H1 (cell line): ENCODE measurements around the gene RERE. TPM values are rescaled to one million over a fixed set of nuclear protein-coding genes. Genes with fewer than 3 reads are reported as not detected.

Source experiments
- CTCF ChIA-PET: fragments of 300-600 bp; sonication (Branson Sonifier 250); formaldehyde crosslinking; loops from one replicate; lab custom pipeline; 2021; ENCODE audit not compliant: partially characterized antibody; lab: Charles Lee
- POLR2A ChIA-PET: fragments of 300-600 bp; sonication (Branson Sonifier 250); formaldehyde crosslinking; loops from one replicate; lab custom pipeline; 2021; ENCODE audit warnings: inconsistent platforms; ENCODE audit not compliant: partially characterized antibody; lab: Charles Lee
- DNase-seq, 2 experiments: peaks; one replicate each; pipeline versions ENCODE4 v3.0.0 to v3.0.0-alpha.2; 2010 to 2022; ENCODE audit warnings: low spot score in 2 of 2, low read depth in 1 of 2, mixed read lengths in 1 of 2
- FAIRE-seq: peaks from 2 replicates; lab custom pipeline; 2011; peaks lifted over from hg19 to GRCh38; lab: Jason Lieb, UNC
- H2AFZ ChIP-seq: 2 replicates; pipeline ENCODE4 v1.8.1; 2012; ENCODE audit warnings: low read length, inconsistent platforms
- H2AK5ac ChIP-seq: 2 replicates; pipeline ENCODE4 v1.6.1; 2013; ENCODE audit warnings: low read depth, low read length
- H2BK120ac ChIP-seq: replicated peaks from 2 replicates; pipeline ENCODE3; 2013; ENCODE audit warnings: low read depth, low read length, inconsistent platforms
- H2BK12ac ChIP-seq: 2 replicates; pipeline ENCODE4 v1.6.1; 2013; ENCODE audit warnings: low read depth, low read length
- H2BK15ac ChIP-seq: 2 replicates; pipeline ENCODE4 v1.6.1; 2013; ENCODE audit warnings: low read length
- H2BK20ac ChIP-seq: 2 replicates; pipeline ENCODE4 v1.6.1; 2013; ENCODE audit warnings: low read length
- H2BK5ac ChIP-seq: 2 replicates; pipeline ENCODE4 v1.6.1; 2013; ENCODE audit warnings: low read depth, low read length
- H3K14ac ChIP-seq: 2 replicates; pipeline ENCODE4 v1.6.1; 2013; ENCODE audit warnings: inconsistent platforms; ENCODE audit not compliant: insufficient read length
- H3K18ac ChIP-seq: 2 replicates; pipeline ENCODE4 v1.6.1; 2013; ENCODE audit warnings: low read length; ENCODE audit errors: extremely low read depth
- H3K23ac ChIP-seq: 2 replicates; pipeline ENCODE4 v1.6.1; 2013; ENCODE audit warnings: inconsistent platforms; ENCODE audit not compliant: insufficient read length
- H3K23me2 ChIP-seq: 2 replicates; pipeline ENCODE4 v1.6.1; 2013; ENCODE audit warnings: low read depth, low read length
- H3K27ac ChIP-seq: 2 replicates; pipeline ENCODE4 v1.6.1; 2011; ENCODE audit warnings: low read depth, low read length, inconsistent platforms
- H3K27me3 ChIP-seq, 4 experiments: replicated peaks in 1 of 4; 1 replicate in 1 of 4; 2 replicates in 3 of 4; pipeline versions ENCODE4 v1.6.1 to v1.8.1; 2011 to 2013; ENCODE audit warnings: low read length in 3 of 4, mild to moderate bottlenecking in 3 of 4, inconsistent platforms in 2 of 4, mixed read lengths in 2 of 4, moderate library complexity in 1 of 4; ENCODE audit not compliant: control insufficient read depth in 3 of 4, insufficient read depth in 3 of 4; ENCODE audit errors: extremely low read depth in 1 of 4
- H3K36me3 ChIP-seq, 4 experiments: 2 replicates each; pipeline versions ENCODE4 v1.6.1 to v1.8.1; 2011 to 2013; ENCODE audit warnings: mild to moderate bottlenecking in 4 of 4, low read length in 3 of 4, moderate library complexity in 2 of 4, control low read depth in 1 of 4, inconsistent platforms in 1 of 4; ENCODE audit not compliant: insufficient read depth in 4 of 4, control insufficient read depth in 2 of 4
- H3K4ac ChIP-seq: replicated peaks from 2 replicates; pipeline ENCODE3; 2013; ENCODE audit warnings: low read length, low read depth, mixed read lengths, inconsistent platforms; ENCODE audit not compliant: insufficient read length
- H3K4me1 ChIP-seq, 4 experiments: replicated peaks in 1 of 4; 1 replicate in 1 of 4; 2 replicates in 3 of 4; pipeline versions ENCODE4 v1.6.1 to v1.8.1; 2011 to 2013; ENCODE audit warnings: low read length in 3 of 4, inconsistent platforms in 2 of 4, mixed read lengths in 1 of 4; ENCODE audit not compliant: insufficient read depth in 4 of 4, control insufficient read depth in 3 of 4
- H3K4me2 ChIP-seq, 2 experiments: 2 replicates each; pipeline versions ENCODE4 v1.6.1 to v1.8.1; 2011 to 2013; ENCODE audit warnings: low read depth in 2 of 2, low read length in 2 of 2, control low read depth in 1 of 2, inconsistent platforms in 1 of 2, mild to moderate bottlenecking in 1 of 2; ENCODE audit not compliant: insufficient read depth in 1 of 2
- H3K4me3 ChIP-seq, 4 experiments: fragments of 200-600, 300-600 bp in 1 of 4; sonication (generic), shearing (Covaris generic), sonication (Bioruptor Twin) in 1 of 4; 2 replicates each; pipeline versions ENCODE4 v1.5.1 to v1.8.1; 2011 to 2016; ENCODE audit warnings: low read length in 4 of 4, low read depth in 3 of 4, control low read depth in 2 of 4, inconsistent platforms in 2 of 4, mild to moderate bottlenecking in 2 of 4, mixed read lengths in 1 of 4, moderate library complexity in 1 of 4; ENCODE audit not compliant: insufficient read depth in 2 of 4; ENCODE audit errors: extremely low read depth in 1 of 4
- H3K56ac ChIP-seq: replicated peaks from 2 replicates; pipeline ENCODE3; 2013; ENCODE audit warnings: low read depth, mild to moderate bottlenecking, mixed read lengths, low read length, inconsistent platforms; ENCODE audit not compliant: insufficient read length
- H3K79me1 ChIP-seq: 2 replicates; pipeline ENCODE4 v1.6.1; 2013; ENCODE audit warnings: low read depth, low read length, control low read depth
- H3K79me2 ChIP-seq, 2 experiments: 2 replicates each; pipeline versions ENCODE4 v1.6.1 to v1.8.1; 2012 to 2013; ENCODE audit warnings: low read length in 2 of 2, mild to moderate bottlenecking in 2 of 2, inconsistent platforms in 1 of 2; ENCODE audit not compliant: insufficient read depth in 2 of 2, control insufficient read depth in 1 of 2
- H3K9ac ChIP-seq, 4 experiments: replicated peaks in 1 of 4; 1 replicate in 1 of 4; 2 replicates in 3 of 4; pipeline versions ENCODE4 v1.6.1 to v1.8.1; 2011 to 2013; ENCODE audit warnings: low read depth in 3 of 4, low read length in 3 of 4, control low read depth in 2 of 4, mild to moderate bottlenecking in 2 of 4, moderate library complexity in 2 of 4, inconsistent platforms in 1 of 4; ENCODE audit errors: extremely low read depth in 1 of 4
- H3K9me3 ChIP-seq, 2 experiments: 2 replicates each; pipeline versions ENCODE4 v1.6.1 to v1.8.1; 2012 to 2013; ENCODE audit warnings: mild to moderate bottlenecking in 2 of 2, moderate library complexity in 2 of 2, control low read depth in 1 of 2, inconsistent platforms in 1 of 2, low read depth in 1 of 2, low read length in 1 of 2, mixed read lengths in 1 of 2; ENCODE audit not compliant: insufficient read depth in 2 of 2
- H4K20me1 ChIP-seq, 2 experiments: replicated peaks in 1 of 2; 2 replicates each; pipeline versions ENCODE3 to v1.8.1; 2011 to 2013; ENCODE audit warnings: inconsistent platforms in 2 of 2, low read length in 2 of 2, mild to moderate bottlenecking in 1 of 2; ENCODE audit not compliant: insufficient read depth in 2 of 2, control insufficient read depth in 1 of 2
- H4K5ac ChIP-seq: 2 replicates; pipeline ENCODE4 v1.6.1; 2013; ENCODE audit warnings: low read length, low read depth, mixed read lengths, inconsistent platforms; ENCODE audit not compliant: insufficient read length
- H4K8ac ChIP-seq: 2 replicates; pipeline ENCODE4 v1.8.0; 2013; ENCODE audit warnings: mild to moderate bottlenecking, moderate library complexity, low read length, inconsistent platforms; ENCODE audit not compliant: insufficient read depth; ENCODE audit errors: extremely low read depth
- H4K91ac ChIP-seq: replicated peaks from 2 replicates; pipeline ENCODE3; 2013; ENCODE audit warnings: low read length, mixed read lengths, inconsistent platforms; ENCODE audit not compliant: insufficient read length
- CTCF ChIP-seq, 3 experiments: IDR thresholded peaks; 1 replicate in 2 of 3; 2 replicates in 1 of 3; pipeline versions ENCODE4 v1.5.1 to v1.6.1; 2011; ENCODE audit warnings: low read length in 3 of 3, mild to moderate bottlenecking in 3 of 3, inconsistent platforms in 2 of 3, low read depth in 1 of 3, moderate library complexity in 1 of 3; ENCODE audit not compliant: insufficient read depth in 1 of 3; ENCODE audit errors: control extremely low read depth in 1 of 3
- MAX ChIP-seq: IDR thresholded peaks from 2 replicates; pipeline ENCODE4 v1.6.1; 2012; ENCODE audit warnings: inconsistent platforms
- RAD21 ChIP-seq, 2 experiments: IDR thresholded peaks in 1 of 2; conservative IDR thresholded peaks in 1 of 2; 2 replicates each; pipeline ENCODE4 v1.6.1; 2011; ENCODE audit warnings: low read depth in 2 of 2, low read length in 2 of 2, improper control_type of control experiment in 1 of 2, inconsistent platforms in 1 of 2, mild to moderate bottlenecking in 1 of 2, moderate library complexity in 1 of 2
- SIX5 ChIP-seq: IDR thresholded peaks from 2 replicates; pipeline ENCODE4 v1.6.1; 2011; ENCODE audit warnings: mild to moderate bottlenecking, low read depth, low read length
- SP1 ChIP-seq: IDR thresholded peaks from 2 replicates; pipeline ENCODE4 v1.6.1; 2011; ENCODE audit warnings: low read depth, low read length
- WGBS, 2 experiments: shearing (Covaris generic) in 1 of 2; methylation state at CpG; one replicate each; pipeline versions ENCODE4 v1.1.6 to v1.1.7; 2013 to 2015; ENCODE audit warnings: low lambda C conversion rate in 2 of 2, mixed read lengths in 2 of 2, inconsistent platforms in 1 of 2, low coverage in 1 of 2, missing lambda C conversion rate in 1 of 2; ENCODE audit not compliant: insufficient replicate concordance in 2 of 2, insufficient coverage in 1 of 2, insufficient read length in 1 of 2; ENCODE audit errors: extremely low coverage in 1 of 2, missing lambda C conversion rate in 1 of 2; 5-methylcytosine and 5-hydroxymethylcytosine counted together
- polyA plus RNA-seq, 7 experiments: library from polyadenylated mRNA; depleted of rRNA in 3 of 7; stranded (reverse) in 5 of 7; unstranded in 2 of 7; fragments of >200 nt in 5 of 7; fragments of 200-250 nt in 2 of 7; gene quantifications; 1 replicate in 5 of 7; 2 replicates in 1 of 7; 4 replicates in 1 of 7; pipeline versions ENCODE4 v1.2.1 to v1.2.3, GENCODE V29; 2011 to 2013; ENCODE audit warnings: missing spikeins in 2 of 7, mixed read lengths in 2 of 7
- total RNA-seq: library from RNA; stranded (reverse); fragmentation: NEBNext Ultra II Directional; extraction: Animal tissue kit (Norgen Biotek cat#: 25700); gene quantifications from 2 replicates; pipeline ENCODE4 v1.2.1, GENCODE V29; 2021

The RERE gene
- total and polyA plus RNA-seq, 2 of the 8 experiments (the other 6 are each of a cell fraction or from before 2014, with no cell fraction given) = 15.3 to 142 TPM

GRCh38 chr1:8443558-8444194 is 373.8 kb downstream of the RERE start:
- Histone ChIP-seq H3K4me1 (peaks cover 4 to 19% (median 12%) of the 10 kb centered on the region in 4 experiments), H3K79me1 (no peaks in the 10 kb centered on the region), H3K9ac (no peak overlapping the region), H3K18ac (peak overlapping the region; percentile 7; the same call in 1 of the 2 replicates), H3K4me2 (no peak overlapping the region), H3K27me3 (no peaks in the 10 kb centered on the region), H4K8ac (no peak overlapping the region), H3K14ac (no peak overlapping the region), H3K79me2 (peaks cover 0 to 16% of the 10 kb centered on the region in 2 experiments; a peak in 1 of 4 replicates), H3K9me3 (peaks cover 0 to 3% of the 10 kb centered on the region in 2 experiments; a peak in 1 of 4 replicates), H2BK5ac (peak overlapping the region; percentile 88; the same call in 1 of the 2 replicates), H3K36me3 (0 out of 8 replicates have a peak, but pooled peaks cover 0 to 2% (median 0%) of the 10 kb centered on the region in 4 experiments), H3K56ac (no peak overlapping the region), H2BK15ac (no peak overlapping the region), H2AK5ac (0 out of 2 replicates have a peak overlapping the region, but pooled peaks have one; percentile 9), H3K23me2 (no peaks in the 10 kb centered on the region), H4K20me1 (no peaks in the 10 kb centered on the region), H3K4me3 (no peak overlapping the region), H2BK120ac (no peak overlapping the region), H2BK20ac (peak overlapping the region; percentile 6; the same call in 1 of the 2 replicates), H4K91ac (no peak overlapping the region), H3K4ac (no peak overlapping the region), H2BK12ac (no peak overlapping the region), H2AFZ (no peak overlapping the region), H3K23ac (no peak overlapping the region), H3K27ac (peak overlapping the region; percentile 29; the same call in 1 of the 2 replicates), H4K5ac (peak overlapping the region; percentile 6)
- ChIA-PET POLR2A (interaction anchor here (1.0 to 1.5 kb wide), 3 partner anchors 12 to 73 kb away, joined by 3 to 5 read pairs (median 5); no protein-coding TSS in a partner anchor), CTCF (interaction anchor here (0.8 to 11.8 kb wide), 25 partner anchors 9 to 468 kb away, joined by 3 to 88 read pairs (median 4); no protein-coding TSS in a partner anchor)
- 24% methylated on average over 1 of the region's 1 CpG; no CpG with 5 or more reads in 1 of the 2 experiments for WGBS, 2 experiments
- FAIRE-seq = peak; percentile 24
- TF ChIP-seq SIX5 (no peak), CTCF (IDR thresholded peaks at IDR 0.05; ENCODE audit: control extremely low read depth in 1 of 3, insufficient read depth in 1 of 3, low read depth in 1 of 3, low read length in 3 of 3) (peak; percentile 62 to 73 (median 70)), RAD21 (IDR thresholded peaks at IDR 0.05 in 1 of 2, conservative IDR thresholded peaks at IDR 0.05 in 1 of 2; ENCODE audit: low read depth in 2 of 2, low read length in 2 of 2) (peak; percentile 82 to 84), MAX (no peak), SP1 (0 out of 2 replicates have a peak, but pooled peaks have one; percentile 26)
- peak; percentile 54 to 68 for DNase-seq
